Spinal cord (tissue), 10 donors: ENCODE results near the gene PDGFRB. TPM values are rescaled to one million over a fixed set of nuclear protein-coding genes. Genes with fewer than 3 reads are reported as not detected.

ENCODE experiments used
- DNase-seq, 6 donors: peaks; one replicate each; pipeline versions ENCODE4 v3.0.0 to v3.0.0-alpha.2; 2013 to 2015; ENCODE audit warnings: low spot score in 6 of 6, low read depth in 4 of 6
- H3K27ac ChIP-seq: one replicate; pipeline ENCODE4 v1.5.1; 2013; ENCODE audit warnings: low read depth, low read length, control low read depth
- H3K27me3 ChIP-seq: one replicate; pipeline ENCODE4 v1.6.1; 2013; ENCODE audit warnings: low read length; ENCODE audit not compliant: control insufficient read depth, insufficient read depth
- H3K36me3 ChIP-seq: one replicate; pipeline ENCODE4 v1.6.1; 2013; ENCODE audit warnings: low read length; ENCODE audit not compliant: control insufficient read depth, insufficient read depth
- H3K4me1 ChIP-seq: one replicate; pipeline ENCODE4 v1.6.1; 2013; ENCODE audit warnings: low read length; ENCODE audit not compliant: control insufficient read depth, insufficient read depth
- H3K4me3 ChIP-seq: one replicate; pipeline ENCODE4 v1.5.1; 2013; ENCODE audit warnings: low read depth, low read length, control low read depth
- H3K9me3 ChIP-seq: one replicate; pipeline ENCODE4 v1.6.1; 2013; ENCODE audit warnings: low read length; ENCODE audit not compliant: control insufficient read depth, insufficient read depth
- WGBS: methylation state at CpG from one replicate; pipeline ENCODE4 v1.1.5; 2013; ENCODE audit warnings: missing lambda C conversion rate; ENCODE audit not compliant: insufficient coverage; 5-methylcytosine and 5-hydroxymethylcytosine counted together
- polyA plus RNA-seq, 2 donors: library from polyadenylated mRNA; unstranded; fragments of 120-200 nt; gene quantifications; one replicate each; pipeline ENCODE4 v1.2.1, GENCODE V29; 2013; ENCODE audit not compliant: insufficient read length in 2 of 2
- total RNA-seq, 2 donors: library from RNA; depleted of rRNA in 1 of 2; stranded (reverse); fragments of 120-200 nt in 1 of 2; fragments of >200 nt in 1 of 2; gene quantifications; one replicate each; pipeline versions ENCODE4 v1.2.3 to v1.2.4, GENCODE V29; 2013 to 2014
- donor health status: healthy.

The PDGFRB gene
- total and polyA plus RNA-seq, 4 donors: 53.0 to 121 (median 85.2) TPM

DNA sequence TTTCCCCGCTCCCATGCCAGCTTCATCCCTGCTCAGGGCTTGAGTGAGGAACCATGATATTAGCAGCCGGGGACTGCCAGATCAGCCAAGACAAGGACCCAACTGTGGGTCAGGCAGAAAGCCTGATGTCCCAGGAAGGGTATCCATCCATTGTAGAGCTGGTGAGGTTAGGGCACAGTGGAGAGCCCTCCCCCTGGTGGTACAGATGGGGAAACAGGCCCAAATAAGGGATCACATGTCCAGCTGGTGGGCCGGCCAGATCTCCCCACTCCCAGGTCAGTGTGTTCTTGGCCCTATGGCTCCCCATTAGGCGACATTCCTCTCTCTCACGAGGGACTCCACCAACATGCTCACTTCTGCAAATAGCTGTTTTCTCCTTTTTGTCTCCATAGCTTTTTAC, 19.9 kb upstream of the PDGFRB start:
- Histone ChIP-seq H3K4me3 (no peak overlapping the region), H3K4me1 (peaks cover 29% of the 10 kb centered on the region), H3K9me3 (no peaks in the 10 kb centered on the region), H3K27ac (no peak overlapping the region), H3K36me3 (no peaks in the 10 kb centered on the region), H3K27me3 (peaks cover 3% of the 10 kb centered on the region)
- WGBS: 61% methylated on average over 4 of the region's 5 CpGs
- DNase-seq: no peak

- Histone ChIP-seq H3K9me3 (no peaks in the 10 kb centered on the region), H3K4me1 (peaks cover 24% of the 10 kb centered on the region), H3K4me3 (no peak overlapping the region), H3K27me3 (peaks cover 7% of the 10 kb centered on the region), H3K27ac (no peak overlapping the region), H3K36me3 (no peaks in the 10 kb centered on the region)
- WGBS: no CpG with 5 or more reads among the region's 1 CpG
- DNase-seq: no peak
These were observed 19.4 kb upstream of the PDGFRB start for GRCh38 chr5:150175076-150175475.

DNA sequence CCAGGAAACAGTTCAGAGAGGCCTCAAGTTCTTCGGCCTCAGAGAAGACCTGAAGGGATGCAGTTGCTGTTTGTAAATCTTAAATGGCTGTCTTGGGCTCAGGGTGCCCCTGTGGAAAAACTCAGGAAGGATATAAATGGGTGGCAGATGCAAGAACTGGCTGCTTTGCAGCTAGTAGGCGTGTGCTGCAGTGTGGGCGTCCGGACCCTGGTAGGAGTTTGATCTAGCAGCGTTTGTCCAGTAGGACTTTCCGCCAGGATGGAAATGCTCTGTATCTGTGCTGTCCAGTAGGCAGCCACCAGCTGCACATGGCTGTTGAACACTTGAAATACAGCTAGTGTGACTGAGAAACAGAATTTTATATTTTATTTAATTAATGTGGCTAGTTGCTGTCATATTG, 18.6 kb upstream of the PDGFRB start:
- Histone ChIP-seq H3K4me1 (peaks cover 16% of the 10 kb centered on the region), H3K27ac (no peak overlapping the region), H3K36me3 (no peaks in the 10 kb centered on the region), H3K27me3 (peaks cover 14% of the 10 kb centered on the region), H3K4me3 (no peak overlapping the region), H3K9me3 (no peaks in the 10 kb centered on the region)
- WGBS: 94% methylated on average over 6 of the region's 6 CpGs
- no peak for DNase-seq

DNA sequence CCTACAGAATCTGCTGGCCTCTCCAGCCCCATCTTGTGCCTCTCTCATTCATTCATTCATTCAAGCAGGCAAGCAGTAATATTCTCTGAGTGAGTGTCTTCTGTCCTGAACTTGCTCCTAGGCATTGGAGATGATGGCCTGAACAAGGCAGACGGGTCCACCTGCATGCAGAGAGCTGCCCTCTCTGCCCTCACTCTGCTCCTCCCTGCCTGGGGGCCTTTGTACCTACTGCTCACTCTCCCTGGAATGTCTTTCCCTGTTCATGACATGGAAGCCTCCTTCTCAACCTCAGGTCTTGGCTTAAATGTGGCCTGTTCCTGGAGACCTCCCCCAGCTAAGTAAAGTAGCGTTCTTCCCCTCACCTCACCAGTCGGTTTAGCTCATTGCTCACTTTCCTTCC, 17.5 kb upstream of the PDGFRB start:
- no peak for DNase-seq
- 89% methylated on average over 1 of the region's 3 CpGs for WGBS
- no peaks in the 10 kb centered on the region for H3K36me3 ChIP-seq
- no peak overlapping the region for H3K4me3 ChIP-seq
- H3K27me3 ChIP-seq: peaks cover 15% of the 10 kb centered on the region
- H3K9me3 ChIP-seq: no peaks in the 10 kb centered on the region
- H3K27ac ChIP-seq: no peak overlapping the region
- H3K4me1 ChIP-seq: peaks cover 16% of the 10 kb centered on the region

GRCh38 chr5:150172556-150172955, 16.9 kb upstream of the PDGFRB start:
- WGBS: 69% methylated on average over 2 of the region's 4 CpGs
- H3K27me3 ChIP-seq: peaks cover 22% of the 10 kb centered on the region
- H3K36me3 ChIP-seq: no peaks in the 10 kb centered on the region
- H3K4me3 ChIP-seq: no peak overlapping the region
- H3K27ac ChIP-seq: no peak overlapping the region
- no peaks in the 10 kb centered on the region for H3K9me3 ChIP-seq
- H3K4me1 ChIP-seq: peaks cover 22% of the 10 kb centered on the region
- peak in 1 of 6 donors; percentile 64 for DNase-seq

- Histone ChIP-seq H3K4me1 (peaks cover 26% of the 10 kb centered on the region), H3K36me3 (no peaks in the 10 kb centered on the region), H3K27me3 (peaks cover 26% of the 10 kb centered on the region), H3K27ac (no peak overlapping the region), H3K4me3 (no peak overlapping the region), H3K9me3 (no peaks in the 10 kb centered on the region)
- no CpG with 5 or more reads among the region's 1 CpG for WGBS
- DNase-seq: no peak
These were observed 16.5 kb upstream of the PDGFRB start for GRCh38 chr5:150172145-150172544.

GRCh38 chr5:150168864-150169263, 13.2 kb upstream of the PDGFRB start:
- H3K27ac ChIP-seq: no peak overlapping the region
- H3K9me3 ChIP-seq: no peaks in the 10 kb centered on the region
- H3K36me3 ChIP-seq: no peaks in the 10 kb centered on the region
- peaks cover 24% of the 10 kb centered on the region for H3K4me1 ChIP-seq
- 47% methylated on average over 3 of the region's 3 CpGs for WGBS
- H3K27me3 ChIP-seq: peaks cover 44% of the 10 kb centered on the region
- no peak for DNase-seq
- no peak overlapping the region for H3K4me3 ChIP-seq

DNA sequence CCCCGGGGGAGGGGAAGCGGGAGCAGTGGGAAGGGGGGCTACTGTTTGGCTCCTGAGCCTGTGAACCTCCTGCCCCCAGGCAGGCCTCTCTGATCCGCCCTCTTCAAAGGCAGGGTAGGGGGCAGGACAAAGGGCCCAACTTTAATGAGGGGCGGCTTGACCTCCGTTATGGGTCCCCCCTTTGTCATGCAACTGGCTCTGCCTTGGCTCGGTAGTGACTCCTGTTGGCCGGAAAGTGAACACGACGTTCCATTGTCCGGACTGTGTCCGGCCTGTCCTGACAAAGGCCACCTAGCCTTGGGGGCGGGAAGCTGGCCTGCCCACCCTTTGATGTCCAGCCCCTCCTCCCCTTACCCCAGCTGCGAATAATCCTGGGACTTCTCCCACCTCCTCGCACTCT, 12.3 kb upstream of the PDGFRB start:
- H3K36me3 ChIP-seq: no peaks in the 10 kb centered on the region
- H3K27ac ChIP-seq: no peak overlapping the region
- DNase-seq: no peak
- H3K4me3 ChIP-seq: no peak overlapping the region
- H3K27me3 ChIP-seq: peaks cover 44% of the 10 kb centered on the region
- 52% methylated on average over 14 of the region's 14 CpGs for WGBS
- no peaks in the 10 kb centered on the region for H3K9me3 ChIP-seq
- peaks cover 29% of the 10 kb centered on the region for H3K4me1 ChIP-seq

DNA sequence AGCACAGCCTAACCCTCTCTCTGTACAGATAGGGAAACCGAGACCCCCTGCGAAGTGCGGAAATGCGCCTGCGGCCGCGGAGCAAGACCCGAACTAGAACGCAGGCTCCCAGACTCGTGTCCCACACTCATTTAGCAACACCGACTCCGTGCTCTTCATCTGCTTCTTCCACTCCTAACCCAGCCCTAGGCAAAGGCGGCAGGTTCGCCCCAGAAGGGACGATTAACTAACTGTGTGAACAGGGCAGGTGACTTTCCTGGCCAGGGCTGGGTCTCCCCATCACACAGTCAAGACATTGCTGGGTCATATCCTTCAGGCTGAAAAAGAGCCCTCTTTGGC, 11.8 kb upstream of the PDGFRB start:
- 28% methylated on average over 15 of the region's 15 CpGs for WGBS
- Histone ChIP-seq H3K36me3 (no peaks in the 10 kb centered on the region), H3K4me1 (peaks cover 28% of the 10 kb centered on the region), H3K27me3 (peaks cover 44% of the 10 kb centered on the region), H3K27ac (no peak overlapping the region), H3K4me3 (no peak overlapping the region), H3K9me3 (no peaks in the 10 kb centered on the region)
- DNase-seq: no peak

DNA sequence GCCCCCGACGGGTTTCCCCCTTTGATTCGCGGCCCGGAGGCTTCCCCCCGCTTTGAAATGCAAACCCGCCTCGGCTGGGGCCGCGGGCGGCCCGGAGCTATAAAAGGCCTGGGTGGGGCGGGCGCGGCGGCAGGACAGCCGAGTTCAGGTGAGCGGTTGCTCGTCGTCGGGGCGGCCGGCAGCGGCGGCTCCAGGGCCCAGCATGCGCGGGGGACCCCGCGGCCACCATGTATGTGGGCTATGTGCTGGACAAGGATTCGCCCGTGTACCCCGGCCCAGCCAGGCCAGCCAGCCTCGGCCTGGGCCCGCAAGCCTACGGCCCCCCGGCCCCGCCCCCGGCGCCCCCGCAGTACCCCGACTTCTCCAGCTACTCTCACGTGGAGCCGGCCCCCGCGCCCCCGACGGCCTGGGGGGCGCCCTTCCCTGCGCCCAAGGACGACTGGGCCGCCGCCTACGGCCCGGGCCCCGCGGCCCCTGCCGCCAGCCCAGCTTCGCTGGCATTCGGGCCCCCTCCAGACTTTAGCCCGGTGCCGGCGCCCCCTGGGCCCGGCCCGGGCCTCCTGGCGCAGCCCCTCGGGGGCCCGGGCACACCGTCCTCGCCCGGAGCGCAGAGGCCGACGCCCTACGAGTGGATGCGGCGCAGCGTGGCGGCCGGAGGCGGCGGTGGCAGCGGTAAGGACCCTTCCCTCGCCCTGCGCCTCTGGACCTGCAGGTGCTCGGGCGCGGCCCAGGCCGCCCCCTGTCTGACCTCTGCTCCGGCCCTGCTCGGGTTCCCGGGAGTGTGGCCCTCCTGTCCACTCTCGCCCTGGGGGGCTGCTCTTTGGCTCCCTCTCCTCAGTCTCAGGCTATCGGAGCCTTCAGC, 11.2 kb upstream of the PDGFRB start, which contains the start of gene CDX1:
Gene CDX1, plus strand, starts transcription at position 129 of the 862 bp plus-strand sequence. Its CDS starts 99 bp downstream, at position 228.
- WGBS: 18% methylated on average over 81 of the region's 93 CpGs

More for the DNA sequence above, 11.2 kb upstream of the PDGFRB start, which contains the start of gene CDX1:
- no peak for DNase-seq
- Histone ChIP-seq H3K4me1 (peaks cover 31% of the 10 kb centered on the region), H3K27ac (no peak within 1 kb of the TSS), H3K27me3 (peaks cover 44% of the 10 kb centered on the region), H3K36me3 (no peaks in the 10 kb centered on the region), H3K9me3 (no peaks in the 10 kb centered on the region), H3K4me3 (no peak within 1 kb of the TSS)
